Measurements from ENCODE around the gene ISOC2. TPM values are rescaled to one million over a fixed set of nuclear protein-coding genes. Genes with fewer than 3 reads are reported as not detected.

ISOC2 gene, protein sequence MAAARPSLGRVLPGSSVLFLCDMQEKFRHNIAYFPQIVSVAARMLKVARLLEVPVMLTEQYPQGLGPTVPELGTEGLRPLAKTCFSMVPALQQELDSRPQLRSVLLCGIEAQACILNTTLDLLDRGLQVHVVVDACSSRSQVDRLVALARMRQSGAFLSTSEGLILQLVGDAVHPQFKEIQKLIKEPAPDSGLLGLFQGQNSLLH
- 10 to 100 TPM; 42.7 to 71.5 (median 57.0) TPM for total RNA-seq

DNA sequence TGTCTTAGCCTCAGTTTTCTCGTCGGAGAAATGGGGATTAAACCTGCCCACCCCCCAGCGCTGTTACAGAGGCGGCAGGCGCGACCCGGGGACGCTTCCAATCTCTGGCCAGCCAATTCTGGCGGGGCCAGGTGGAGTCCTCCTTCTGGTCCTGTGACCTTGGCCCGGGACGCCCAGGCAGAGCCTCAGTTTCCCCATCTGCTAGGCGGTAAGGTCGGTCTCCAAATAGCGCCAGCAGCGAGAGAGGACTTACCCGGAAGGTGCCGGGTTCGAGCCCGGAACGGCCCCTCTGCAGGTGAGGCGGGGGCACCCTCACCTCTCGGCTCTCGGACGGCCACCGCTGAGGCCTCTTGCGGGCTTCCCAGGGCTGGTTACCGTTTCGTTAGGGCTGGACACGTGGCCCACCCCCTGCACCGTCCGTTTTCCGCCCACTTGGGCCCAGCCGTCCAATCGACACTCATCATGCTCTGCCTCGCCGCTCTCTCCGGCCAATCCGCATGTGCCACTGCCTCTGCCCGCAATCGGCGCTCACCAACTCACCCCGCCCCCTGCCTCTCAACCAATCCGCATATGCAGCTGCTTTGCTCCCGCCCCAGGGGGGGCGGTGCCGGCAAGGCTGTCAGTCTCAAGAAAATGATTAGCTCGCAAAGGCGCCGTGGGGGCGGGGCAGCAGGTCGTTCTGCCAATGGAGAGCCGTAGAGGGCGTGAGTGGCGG is at the start of gene ISOC2:
ISOC2 (minus strand) TSS at position 384 of the 715 bp plus-strand sequence. CDS start 5,156 bp downstream, outside the sequence.
- TF ChIP-seq POLR2AphosphoS5 (IDR thresholded peaks at IDR 0.05) (peak in 2 of 3 donors; percentile 59 to 66), POLR2A (IDR thresholded peaks at IDR 0.05) (peak; percentile 35)
- TF ChIP-seq, protein P1, sequence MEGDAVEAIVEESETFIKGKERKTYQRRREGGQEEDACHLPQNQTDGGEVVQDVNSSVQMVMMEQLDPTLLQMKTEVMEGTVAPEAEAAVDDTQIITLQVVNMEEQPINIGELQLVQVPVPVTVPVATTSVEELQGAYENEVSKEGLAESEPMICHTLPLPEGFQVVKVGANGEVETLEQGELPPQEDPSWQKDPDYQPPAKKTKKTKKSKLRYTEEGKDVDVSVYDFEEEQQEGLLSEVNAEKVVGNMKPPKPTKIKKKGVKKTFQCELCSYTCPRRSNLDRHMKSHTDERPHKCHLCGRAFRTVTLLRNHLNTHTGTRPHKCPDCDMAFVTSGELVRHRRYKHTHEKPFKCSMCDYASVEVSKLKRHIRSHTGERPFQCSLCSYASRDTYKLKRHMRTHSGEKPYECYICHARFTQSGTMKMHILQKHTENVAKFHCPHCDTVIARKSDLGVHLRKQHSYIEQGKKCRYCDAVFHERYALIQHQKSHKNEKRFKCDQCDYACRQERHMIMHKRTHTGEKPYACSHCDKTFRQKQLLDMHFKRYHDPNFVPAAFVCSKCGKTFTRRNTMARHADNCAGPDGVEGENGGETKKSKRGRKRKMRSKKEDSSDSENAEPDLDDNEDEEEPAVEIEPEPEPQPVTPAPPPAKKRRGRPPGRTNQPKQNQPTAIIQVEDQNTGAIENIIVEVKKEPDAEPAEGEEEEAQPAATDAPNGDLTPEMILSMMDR (IDR thresholded peaks at IDR 0.05): no peak
- Histone ChIP-seq H3K4me3 (peak within 1 kb of the TSS; percentile 73 to 85 (median 81)), H3K27ac (peak within 1 kb of the TSS; percentile 90 to 95), H3K27me3 (no peaks in the 10 kb centered on the region), H3K9me3 (no peaks in the 10 kb centered on the region), H3K36me3 (no peaks in the 10 kb centered on the region), H3K4me1 (peaks cover 0 to 4% of the 10 kb centered on the region in 2 donors)
- DNase-seq (ENCODE audit: low spot score in 2 of 2): peak; percentile 100
- intact Hi-C loops (cut with DNase I; ENCODE audit: low total_unique reads): no loop called here

DNA sequence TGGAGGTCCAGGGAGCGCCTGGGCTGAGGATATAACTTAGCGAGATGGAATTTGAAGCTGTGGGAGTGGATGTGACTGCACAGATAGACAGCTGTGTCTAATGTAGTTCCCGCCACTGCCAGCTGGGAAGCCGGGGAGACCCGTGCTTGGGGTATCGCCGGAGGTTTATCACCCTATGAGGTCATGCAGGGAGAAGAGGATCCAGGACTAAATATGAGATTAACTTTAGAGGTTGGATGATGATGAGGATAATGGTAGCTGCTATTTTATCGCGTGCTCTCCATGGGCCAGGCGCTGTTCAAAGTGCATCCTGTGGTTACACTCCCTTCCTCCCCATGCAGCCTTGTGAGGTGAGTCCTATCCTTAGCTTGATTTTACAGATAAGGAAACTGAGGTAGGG is 46.7 kb upstream of the ISOC2 start:
- Histone ChIP-seq H3K36me3 (no peaks in the 10 kb centered on the region), H3K27ac (no peak overlapping the region), H3K4me3 (no peak overlapping the region), H3K9me3 (no peaks in the 10 kb centered on the region), H3K4me1 (peaks cover 0 to 3% of the 10 kb centered on the region in 2 donors), H3K27me3 (no peaks in the 10 kb centered on the region)
- intact Hi-C loops (cut with DNase I; ENCODE audit: low total_unique reads): no loop called here
- DNase-seq (ENCODE audit: low spot score in 2 of 2): no peak
- TF ChIP-seq, protein P1 (IDR thresholded peaks at IDR 0.05): no peak
- TF ChIP-seq POLR2AphosphoS5 (IDR thresholded peaks at IDR 0.05) (no peak), POLR2A (IDR thresholded peaks at IDR 0.05) (no peak)

DNA sequence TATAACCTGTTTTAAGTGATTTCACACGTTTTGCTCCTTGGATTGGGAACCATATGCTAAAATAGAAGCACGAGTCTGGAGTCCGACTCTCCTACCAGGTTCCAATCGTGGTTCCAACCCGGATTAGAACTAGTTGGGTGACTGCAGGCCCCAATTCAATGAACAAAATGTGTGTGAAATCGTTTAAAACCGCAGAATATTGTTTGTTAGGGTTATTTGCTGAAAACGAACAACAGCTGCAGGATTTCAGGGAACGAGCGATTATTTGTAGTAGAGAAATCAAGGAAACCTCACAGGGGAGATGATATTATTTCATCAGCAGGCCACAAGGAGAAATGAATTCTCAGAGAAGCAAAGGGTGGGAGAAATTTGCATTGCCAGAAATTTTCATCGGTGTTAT is 43.5 kb upstream of the ISOC2 start:
- Histone ChIP-seq H3K4me1 (peaks cover 0 to 3% of the 10 kb centered on the region in 2 donors), H3K27ac (no peak overlapping the region), H3K36me3 (no peaks in the 10 kb centered on the region), H3K9me3 (no peaks in the 10 kb centered on the region), H3K4me3 (no peak overlapping the region), H3K27me3 (no peaks in the 10 kb centered on the region)
- TF ChIP-seq POLR2A (IDR thresholded peaks at IDR 0.05) (no peak), POLR2AphosphoS5 (IDR thresholded peaks at IDR 0.05) (no peak)
- TF ChIP-seq, protein P1 (IDR thresholded peaks at IDR 0.05): no peak
- no peak for DNase-seq (ENCODE audit: low spot score in 2 of 2)
- intact Hi-C loops (cut with DNase I; ENCODE audit: low total_unique reads): loop anchor here (5.0 kb wide), 1 partner anchor 88 kb away; no protein-coding TSS in a partner anchor

DNA sequence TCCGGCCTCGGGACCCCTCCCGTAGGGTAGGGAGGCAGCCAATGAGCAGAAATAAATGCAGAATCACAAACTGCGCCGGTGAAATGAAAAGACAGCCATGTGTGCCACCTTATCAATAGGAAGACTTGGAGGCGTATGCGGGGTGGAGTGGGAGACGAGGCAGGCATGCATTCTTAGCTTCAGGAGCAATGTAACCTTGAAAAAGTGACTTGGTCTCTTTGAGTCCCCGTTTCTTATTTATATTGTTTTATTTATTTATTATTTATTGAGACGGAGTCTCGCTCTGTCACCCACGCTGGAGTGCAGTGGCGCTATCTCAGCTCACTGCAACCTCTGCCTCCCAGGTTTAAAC is 42.8 kb upstream of the ISOC2 start:
- TF ChIP-seq POLR2AphosphoS5 (IDR thresholded peaks at IDR 0.05): no peak
- TF ChIP-seq, protein P1 (IDR thresholded peaks at IDR 0.05): peak in 1 of 3 donors; percentile 13
- intact Hi-C loops (cut with DNase I; ENCODE audit: low total_unique reads): loop anchor here (5.0 kb wide), 1 partner anchor 87 kb away; no protein-coding TSS in a partner anchor

More for the DNA sequence above, 42.8 kb upstream of the ISOC2 start:
- Histone ChIP-seq H3K27ac (peak overlapping the region in 1 of 2 donors; percentile 80), H3K4me1 (peaks cover 0 to 3% of the 10 kb centered on the region in 2 donors), H3K27me3 (no peaks in the 10 kb centered on the region), H3K4me3 (peak overlapping the region; percentile 43 to 73 (median 53)), H3K9me3 (no peaks in the 10 kb centered on the region), H3K36me3 (no peaks in the 10 kb centered on the region)
- DNase-seq (ENCODE audit: low spot score in 2 of 2): no peak
